GM18951 (cell line): ENCODE data around the gene HNRNPR.
"Not testable (repeated sequence)": the region's sequence is repeated elsewhere in the genome, so short reads cannot be mapped to it uniquely, and the experiment has no call there.

ENCODE experiments used
- POLR2A ChIP-seq: IDR thresholded peaks from 4 replicates; pipeline ENCODE4 v1.6.1; 2011; ENCODE audit warnings: mild to moderate bottlenecking; ENCODE audit not compliant: insufficient read length, insufficient read depth; ENCODE audit errors: extremely low read depth
- in situ Hi-C: fragments of 300-500 bp; cut with MboI; formaldehyde crosslinking; loops from one replicate; pipeline ENCODE4 v1.12.0; 2022; ENCODE audit warnings: low sequenced_read_pairs, mixed read lengths, inconsistent platforms; ENCODE audit not compliant: unreplicated experiment

HNRNPR gene

GRCh38 chr1:23376890-23377811, 33.1 kb upstream of the HNRNPR start:
- no peak for TF ChIP-seq POLR2A
- in situ Hi-C loops: no loop called here

GRCh38 chr1:23374079-23374735, 30.1 kb upstream of the HNRNPR start:
- in situ Hi-C loops: not testable (repeated sequence)

GRCh38 chr1:23371987-23372880, 28.1 kb upstream of the HNRNPR start:
- in situ Hi-C loops: no loop called here
- TF ChIP-seq POLR2A: no peak

- TF ChIP-seq POLR2A: no peak
- in situ Hi-C loops: no loop called here
These were observed 26.9 kb upstream of the HNRNPR start for GRCh38 chr1:23370709-23371584.

GRCh38 chr1:23370330-23370708, 26.2 kb upstream of the HNRNPR start:
- in situ Hi-C loops: no loop called here
- no peak for TF ChIP-seq POLR2A

- TF ChIP-seq POLR2A: no peak
- in situ Hi-C loops: no loop called here
These were observed 25.4 kb upstream of the HNRNPR start, which contains the start of gene ZNF436 for GRCh38 chr1:23369335-23370013. ZNF436 (minus strand) TSS chr1:23369836; CDS start chr1:23368005, 1,831 bp downstream.

- in situ Hi-C loops: no loop called here
- peak; percentile 91 for TF ChIP-seq POLR2A
These were observed 24.7 kb upstream of the HNRNPR start for GRCh38 chr1:23368562-23369334.

GRCh38 chr1:23367791-23368561, 23.9 kb upstream of the HNRNPR start:
- in situ Hi-C loops: no loop called here
- TF ChIP-seq POLR2A: peak; percentile 73

- in situ Hi-C loops: no loop called here
- TF ChIP-seq POLR2A: no peak
These were observed 23.3 kb upstream of the HNRNPR start for GRCh38 chr1:23367451-23367790.

- no peak for TF ChIP-seq POLR2A
- in situ Hi-C loops: no loop called here
These were observed 22.5 kb upstream of the HNRNPR start for GRCh38 chr1:23366598-23366997.
